ENCODE results near the gene TEX51.

TEX51 gene

DNA sequence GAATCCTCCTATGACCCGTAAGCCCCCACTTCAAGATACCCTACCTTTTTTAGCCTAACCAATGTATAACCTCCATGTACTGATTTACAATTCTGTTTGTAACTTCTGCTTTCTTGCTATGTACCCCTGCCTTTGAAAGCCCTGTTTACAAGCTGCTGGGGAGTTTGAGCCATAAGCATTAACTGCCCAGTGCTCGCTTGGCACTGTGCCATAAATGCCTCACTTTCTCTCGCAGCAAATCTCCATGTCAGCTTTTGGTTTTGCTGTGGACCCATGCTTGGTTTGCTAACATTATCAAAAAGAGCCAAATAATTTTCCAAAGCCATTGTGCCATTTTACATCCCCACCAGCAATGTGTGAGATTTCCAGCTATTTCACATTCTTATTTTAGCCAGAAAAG, 51.8 kb downstream of the TEX51 start:
- no peak for DNase-seq
